Middle frontal gyrus (tissue), 1 donor: ENCODE results near the gene CIROP.

Source experiments
- DNase-seq: peaks from one replicate; pipeline ENCODE4 v3.0.0-alpha.2; 2015; ENCODE audit warnings: low spot score; ENCODE audit errors: extremely low spot score

The CIROP gene

GRCh38 chr14:23104591-23105347 is at the start of gene CIROP:
TSS of gene CIROP (minus strand) at chr14:23104989. CDS start at chr14:23104920, 69 bp downstream.
- no peak for DNase-seq

- no peak for DNase-seq
These were observed 49.3 kb upstream of the CIROP start for GRCh38 chr14:23153851-23154796.

- DNase-seq, result no peak
These were observed 46.6 kb upstream of the CIROP start for GRCh38 chr14:23151342-23151741.

GRCh38 chr14:23149745-23150144 is 45.0 kb upstream of the CIROP start:
- no peak for DNase-seq

- no peak for DNase-seq
These were observed 43.9 kb upstream of the CIROP start for GRCh38 chr14:23148591-23149249.

GRCh38 chr14:23147676-23148075 is 42.9 kb upstream of the CIROP start:
- peak; percentile 30 for DNase-seq

- no peak for DNase-seq
These were observed 42.2 kb upstream of the CIROP start for GRCh38 chr14:23146980-23147379.

GRCh38 chr14:23146351-23146910 is 41.6 kb upstream of the CIROP start:
- DNase-seq, result no peak

- no peak for DNase-seq
These were observed 41.1 kb upstream of the CIROP start for GRCh38 chr14:23145794-23146350.

- no peak for DNase-seq
These were observed 39.1 kb upstream of the CIROP start for GRCh38 chr14:23143911-23144310.

- DNase-seq, result no peak
These were observed 38.0 kb upstream of the CIROP start for GRCh38 chr14:23142826-23143225.

- DNase-seq, result no peak
These were observed 37.1 kb upstream of the CIROP start for GRCh38 chr14:23141706-23142444.

- DNase-seq, result no peak
These were observed 35.6 kb upstream of the CIROP start for GRCh38 chr14:23140371-23140770.

GRCh38 chr14:23139874-23140273 is 35.1 kb upstream of the CIROP start:
- no peak for DNase-seq

- DNase-seq, result no peak
These were observed 33.2 kb upstream of the CIROP start for GRCh38 chr14:23137813-23138535.

GRCh38 chr14:23137192-23137812 is 32.5 kb upstream of the CIROP start:
- DNase-seq, result no peak

- no peak for DNase-seq
These were observed 31.9 kb upstream of the CIROP start for GRCh38 chr14:23136566-23137133.

GRCh38 chr14:23132970-23133369 is 28.2 kb upstream of the CIROP start:
- no peak for DNase-seq

- DNase-seq, result no peak
These were observed 26.7 kb upstream of the CIROP start for GRCh38 chr14:23131482-23131881.
